Hindlimb muscle (tissue), 1 donor: ENCODE measurements around the gene TRABD2B. TPM values are rescaled to one million over a fixed set of nuclear protein-coding genes. Genes with fewer than 3 reads are reported as not detected.

Experiments
- DNase-seq: peaks from one replicate; pipeline ENCODE4 v3.0.0-alpha.2; 2013
- polyA plus RNA-seq: library from polyadenylated mRNA; unstranded; fragments of 120-200 nt; gene quantifications from one replicate; pipeline ENCODE4 v1.2.1, GENCODE V29; 2013; ENCODE audit not compliant: insufficient read length

The TRABD2B gene
- polyA plus RNA-seq, 1 donor: 5.5 TPM

GRCh38 chr1:47873337-47873736, 123.8 kb downstream of the TRABD2B start:
- DNase-seq: no peak

DNA sequence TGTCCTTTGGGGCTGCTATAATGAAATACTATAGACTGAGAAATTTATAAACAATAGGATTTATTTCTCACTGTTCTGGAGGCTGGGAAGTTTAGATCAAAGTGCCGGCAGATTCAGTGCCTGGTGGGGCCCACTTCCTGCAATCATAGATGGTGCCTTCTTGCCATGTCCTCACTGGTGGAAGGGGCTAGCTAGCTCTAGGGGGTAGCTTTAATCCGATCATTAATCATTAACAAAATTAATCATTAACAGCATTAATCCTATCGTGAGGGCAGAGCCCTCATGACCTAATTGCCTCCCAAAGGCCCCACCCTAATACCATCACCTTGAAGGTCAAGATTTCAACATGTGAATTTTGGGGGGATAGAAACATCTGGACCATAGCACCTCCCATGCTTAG, 124.3 kb downstream of the TRABD2B start:
- no peak for DNase-seq

- DNase-seq: no peak
These were observed 125.3 kb downstream of the TRABD2B start for GRCh38 chr1:47871799-47872353.

DNA sequence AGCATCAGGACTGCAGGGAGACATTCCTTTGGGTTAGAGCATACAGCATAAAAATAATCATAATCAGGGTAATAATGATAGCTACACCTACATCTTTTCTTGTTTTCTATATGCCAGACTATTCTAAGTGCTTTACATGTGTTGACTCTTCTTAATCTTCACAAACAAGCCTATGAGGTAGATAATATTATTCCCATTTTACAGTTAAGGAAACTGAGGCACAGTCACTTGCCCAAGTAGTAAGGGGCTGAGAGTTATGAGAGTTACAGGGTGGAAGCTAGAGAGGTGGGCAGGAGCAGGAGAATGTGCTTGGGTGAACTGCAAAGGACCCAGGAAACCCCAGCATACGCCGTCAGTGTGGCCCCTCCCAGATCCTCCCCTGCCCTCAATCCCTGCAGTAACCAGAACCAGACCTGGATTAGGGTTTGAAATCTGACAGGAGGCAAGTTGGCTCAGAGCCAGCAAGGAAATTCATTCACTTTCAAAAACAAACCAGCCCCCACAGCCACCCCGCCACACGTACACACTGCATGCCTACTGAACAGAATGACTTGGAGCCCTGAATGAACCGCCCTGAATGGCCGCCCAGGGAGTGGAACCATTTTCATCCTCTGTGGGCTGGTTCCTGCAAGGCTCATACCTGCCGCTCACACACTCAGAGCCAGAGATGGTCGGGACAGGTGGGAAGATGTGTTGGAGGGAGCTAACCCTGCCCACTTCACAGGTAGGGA, 126.1 kb downstream of the TRABD2B start:
- DNase-seq: no peak

DNA sequence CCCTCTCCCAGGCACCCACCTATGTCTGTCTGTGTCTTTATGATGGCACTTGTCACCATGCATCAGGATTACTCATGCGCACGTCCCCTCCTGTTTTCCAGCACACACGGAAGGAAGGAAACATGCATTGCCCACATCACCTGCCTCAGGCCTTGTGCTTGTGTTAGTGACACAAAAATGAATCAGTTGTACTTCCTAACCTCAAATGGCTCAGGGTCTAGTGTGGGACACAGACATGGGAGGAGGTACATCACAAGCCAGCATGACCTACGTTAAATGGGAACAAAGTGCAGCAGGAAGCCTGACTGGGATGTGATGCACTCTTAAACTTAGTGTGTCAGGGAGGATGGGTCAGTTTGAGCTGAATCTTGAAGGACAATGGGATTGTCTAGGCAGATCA, 126.7 kb downstream of the TRABD2B start:
- no peak for DNase-seq

- DNase-seq: no peak
These were observed 128.9 kb downstream of the TRABD2B start for GRCh38 chr1:47868348-47868676.

- DNase-seq: no peak
These were observed 129.5 kb downstream of the TRABD2B start for GRCh38 chr1:47867438-47868347.

DNA sequence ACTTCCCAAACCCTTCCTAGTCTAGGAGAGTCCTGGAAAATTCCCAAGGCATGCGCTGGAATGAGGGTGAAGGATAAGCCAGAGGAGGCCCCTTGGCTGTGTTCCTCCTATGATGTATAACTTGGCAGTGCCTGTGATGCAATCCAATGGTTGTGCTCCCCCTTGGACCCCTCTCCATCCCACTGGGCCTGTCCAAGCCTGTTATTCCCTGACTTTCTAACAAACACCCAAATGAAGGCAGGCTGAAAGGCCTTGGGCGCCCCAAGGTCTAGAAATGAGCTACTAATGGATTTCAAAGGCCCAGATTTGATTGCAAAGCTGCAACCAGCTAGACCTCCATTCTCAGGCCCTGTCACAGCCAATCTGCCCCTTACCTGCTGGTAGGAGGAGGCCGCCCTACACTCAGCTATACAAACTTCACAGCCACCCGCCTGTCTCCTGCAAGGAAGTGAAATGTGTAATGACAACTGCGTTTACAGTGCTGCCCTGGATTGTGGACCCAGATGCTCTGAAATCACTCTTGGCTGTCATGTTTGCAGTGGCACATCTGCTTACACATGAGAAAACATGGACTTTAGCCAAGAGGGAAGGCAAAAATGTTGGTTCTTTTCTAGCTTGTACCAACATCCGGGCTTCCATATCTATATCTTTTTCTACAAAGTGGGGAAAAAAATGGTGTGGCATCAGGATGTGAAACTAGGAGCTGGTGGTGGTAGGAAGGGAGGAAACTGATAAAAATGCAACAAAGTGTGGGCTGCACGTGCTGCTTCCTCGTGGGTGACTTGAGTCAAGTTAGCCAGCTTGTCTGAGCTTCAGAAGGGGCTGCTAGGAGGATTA, 130.4 kb downstream of the TRABD2B start:
- DNase-seq: no peak

GRCh38 chr1:47865881-47866535, 131.2 kb downstream of the TRABD2B start:
- no peak for DNase-seq

GRCh38 chr1:47859092-47859743, 138.0 kb downstream of the TRABD2B start:
- no peak for DNase-seq

- no peak for DNase-seq
These were observed 140.2 kb downstream of the TRABD2B start for GRCh38 chr1:47856996-47857395.

DNA sequence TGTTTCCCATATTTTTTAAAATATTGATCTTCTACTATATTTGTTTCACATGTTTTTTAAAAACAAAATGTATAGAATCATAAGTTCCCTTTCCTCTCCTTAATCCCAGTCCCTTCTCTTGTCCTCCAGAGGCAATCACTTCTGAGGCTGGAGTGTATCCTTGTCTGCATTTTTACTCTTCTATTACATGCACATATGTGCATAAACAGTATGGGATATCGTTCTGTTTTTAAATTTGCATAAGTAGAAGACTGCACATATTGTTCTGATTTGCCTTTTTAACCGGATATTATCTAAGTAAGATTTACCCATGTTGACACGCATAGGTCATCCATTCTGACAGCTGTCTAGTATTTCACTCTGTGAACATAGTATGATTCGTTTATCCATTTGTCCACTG, 142.0 kb downstream of the TRABD2B start:
- no peak for DNase-seq

DNA sequence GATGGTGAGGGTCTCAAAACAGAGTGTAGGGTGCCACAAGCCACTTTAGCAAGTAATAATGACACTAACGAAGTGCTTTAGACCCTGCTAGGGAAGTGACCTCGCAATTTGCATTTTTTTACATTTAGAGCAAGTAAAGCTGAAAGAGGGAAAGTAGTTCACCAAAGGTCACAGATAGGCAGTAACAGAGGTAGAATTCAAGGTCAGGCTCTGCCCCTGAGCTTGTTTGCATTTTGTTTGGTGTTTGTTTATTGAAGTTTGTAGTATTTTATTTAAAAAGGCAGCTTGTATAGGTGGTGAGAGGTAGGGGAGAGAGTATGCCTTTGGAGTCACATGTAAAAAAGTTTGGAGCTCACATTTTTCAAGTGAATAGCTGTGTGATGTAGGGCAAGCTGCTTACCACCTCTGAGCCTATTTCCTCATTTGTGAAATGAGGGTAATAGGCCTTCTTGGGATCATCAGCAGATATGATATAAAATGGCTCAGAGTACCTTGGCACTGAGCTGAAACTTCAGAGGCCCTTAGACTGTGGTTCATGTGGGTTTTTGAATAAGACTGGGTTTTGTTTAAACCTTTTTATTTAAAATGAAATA, 142.5 kb downstream of the TRABD2B start:
- no peak for DNase-seq

DNA sequence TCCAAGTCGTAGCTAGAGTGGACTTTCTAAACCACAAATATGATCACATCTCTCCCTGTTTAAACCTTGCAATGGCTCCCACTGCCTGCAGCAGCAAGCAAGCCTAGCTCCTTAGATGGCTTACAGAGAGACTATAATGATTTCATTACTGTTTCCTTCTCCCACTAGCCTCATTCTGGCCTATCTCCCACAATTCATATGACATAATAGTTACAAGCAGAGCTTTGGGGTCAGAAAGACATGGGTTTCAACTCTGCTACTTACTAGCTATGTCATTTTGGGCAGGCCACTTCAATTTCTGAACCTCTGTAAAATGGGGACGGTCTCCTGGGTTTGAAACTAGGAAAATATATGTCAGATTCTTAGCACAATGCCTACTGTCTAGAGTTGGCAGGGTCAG, 143.3 kb downstream of the TRABD2B start:
- peak; percentile 45 for DNase-seq

- no peak for DNase-seq
These were observed 144.1 kb downstream of the TRABD2B start for GRCh38 chr1:47853059-47853458.

- no peak for DNase-seq
These were observed 145.0 kb downstream of the TRABD2B start for GRCh38 chr1:47852006-47852718.

GRCh38 chr1:47850451-47850850, 146.7 kb downstream of the TRABD2B start:
- DNase-seq: no peak

DNA sequence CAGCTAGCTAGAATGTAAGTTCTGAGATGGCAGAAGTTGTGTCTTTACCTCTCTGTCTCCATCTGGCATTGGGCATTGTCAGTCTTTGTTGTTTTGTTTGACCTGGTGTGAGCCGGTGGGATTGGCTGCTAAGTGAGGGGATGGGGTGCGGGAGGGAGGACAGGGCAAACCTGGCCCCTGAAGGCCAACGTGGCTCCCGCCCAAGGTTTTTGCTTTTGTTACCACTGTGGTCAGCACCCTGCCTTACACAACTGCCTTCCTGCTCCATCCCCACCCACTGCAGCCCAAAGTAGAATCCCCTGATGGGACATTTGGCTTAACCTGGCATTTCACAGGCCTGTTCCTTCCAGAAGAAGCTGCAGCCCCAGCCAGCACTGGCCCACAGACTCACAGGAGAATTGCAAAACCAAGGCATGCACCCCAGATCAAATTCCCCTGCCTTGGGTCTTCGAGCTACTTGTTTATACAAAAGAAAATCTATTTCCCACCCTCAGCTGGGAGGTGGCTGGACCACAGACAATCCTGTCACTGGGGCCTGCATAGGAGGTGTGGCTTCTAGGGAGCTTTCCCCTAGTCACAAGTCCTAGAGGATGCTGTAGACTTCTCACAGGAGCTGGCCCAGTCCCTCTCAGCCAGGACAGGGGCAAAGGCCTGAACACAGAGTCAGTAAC, 147.5 kb downstream of the TRABD2B start:
- DNase-seq: no peak

- DNase-seq: no peak
These were observed 148.1 kb downstream of the TRABD2B start for GRCh38 chr1:47849005-47849521.

GRCh38 chr1:47847763-47848162, 149.4 kb downstream of the TRABD2B start:
- no peak for DNase-seq
